ENCODE results near the gene GRIN3A. TPM values are rescaled to one million over a fixed set of nuclear protein-coding genes. Genes with fewer than 3 reads are reported as not detected.
A peak's percentile ranks its signal among the peaks of the same experiment; 100 is the strongest.
"Not testable (repeated sequence)": the region's sequence is repeated elsewhere in the genome, so short reads cannot be mapped to it uniquely, and the experiment has no call there.

Gene GRIN3A
- total and polyA plus RNA-seq, 5 donors = 0.09 to 0.31 (median 0.19) TPM; not detected in 1

- WGBS = 5% methylated on average over 14 of the region's 14 CpGs
- DNase-seq (peak; percentile 36 to 68 (median 40)), ATAC-seq (no peak)
- no peak overlapping the region for H3K4me3 ChIP-seq (ENCODE audit: low read length)
- intact Hi-C loops (cut with DNase I) = no loop called here
- no peak overlapping the region for H3K27ac ChIP-seq (ENCODE audit: low read length)
- H3K27me3 ChIP-seq (ENCODE audit: control insufficient read depth, insufficient read depth) = peaks cover 4% of the 10 kb centered on the region
- no peaks in the 10 kb centered on the region for H3K4me1 ChIP-seq (ENCODE audit: control insufficient read depth, insufficient read depth, low read length)
- no peaks in the 10 kb centered on the region for H3K9me3 ChIP-seq (ENCODE audit: control insufficient read depth, low read length)
Measured at GRCh38 chr9:101736717-101737116, 1.7 kb downstream of the GRIN3A start.

- 83% methylated on average over 1 of the region's 1 CpG for WGBS
- no peak overlapping the region for H3K27ac ChIP-seq (ENCODE audit: low read length)
- no peaks in the 10 kb centered on the region for H3K4me1 ChIP-seq (ENCODE audit: control insufficient read depth, insufficient read depth, low read length)
- no peaks in the 10 kb centered on the region for H3K9me3 ChIP-seq (ENCODE audit: control insufficient read depth, low read length)
- intact Hi-C loops (cut with DNase I) = no loop called here
- H3K4me3 ChIP-seq (ENCODE audit: low read length) = no peak overlapping the region
- H3K27me3 ChIP-seq (ENCODE audit: control insufficient read depth, insufficient read depth) = no peaks in the 10 kb centered on the region
- no peak for DNase-seq
- no peak for ATAC-seq
Measured at GRCh38 chr9:101731429-101731828, 7.0 kb downstream of the GRIN3A start.

DNA sequence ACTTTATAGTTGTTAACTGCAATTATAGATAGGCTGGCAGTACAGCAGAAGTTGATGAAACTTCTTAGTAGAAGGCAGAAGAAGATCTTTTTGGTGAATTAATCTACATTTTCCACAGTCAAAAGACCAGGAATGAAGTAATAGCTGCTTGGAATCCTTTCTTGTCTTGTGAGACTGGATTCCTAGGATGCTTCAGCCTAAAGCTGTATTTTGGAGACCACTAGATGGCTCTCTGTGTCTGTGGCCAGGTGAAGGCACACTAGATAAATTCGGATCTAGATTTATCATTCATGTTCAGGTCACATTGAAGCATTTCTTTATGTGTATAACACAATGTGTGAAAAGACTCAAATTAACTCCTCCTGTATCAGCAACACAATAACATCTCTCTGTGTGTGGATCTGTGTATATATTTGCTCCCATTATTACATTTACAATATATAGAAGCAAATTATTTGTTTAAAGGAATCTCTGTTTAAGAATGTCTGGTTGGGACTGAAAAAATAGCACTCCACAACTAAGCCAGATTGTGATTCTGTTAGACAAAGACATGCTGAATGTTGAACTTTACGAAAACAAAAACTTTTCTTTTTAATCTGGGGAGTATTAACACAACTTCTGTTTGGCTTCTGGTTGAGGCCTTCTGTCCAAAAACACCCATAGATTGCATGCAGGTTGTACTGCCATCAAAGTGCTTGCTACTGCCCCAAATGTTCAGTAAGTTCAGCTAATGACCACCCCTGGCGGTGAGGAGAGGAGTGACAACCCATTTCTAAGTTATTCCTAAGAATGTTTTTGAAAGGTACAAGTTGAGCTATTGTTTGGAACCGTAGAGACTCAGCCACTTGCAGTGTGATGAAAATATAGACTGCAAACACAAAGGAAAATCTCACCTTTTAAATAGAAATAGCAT is 10.6 kb downstream of the GRIN3A start:
- DNase-seq (peak in 1 of 3 donors; percentile 20), ATAC-seq (no peak)
- intact Hi-C loops (cut with DNase I) = loop anchor here in 2 of 4 donors (5.0 to 10.0 kb wide), 2 partner anchors 123 to 126 kb away; no protein-coding TSS in a partner anchor
- Histone ChIP-seq H3K4me3 (ENCODE audit: low read length) (no peak overlapping the region), H3K9me3 (ENCODE audit: control insufficient read depth, low read length) (no peaks in the 10 kb centered on the region), H3K27ac (ENCODE audit: low read length) (no peak overlapping the region), H3K4me1 (ENCODE audit: control insufficient read depth, insufficient read depth, low read length) (no peaks in the 10 kb centered on the region), H3K27me3 (ENCODE audit: control insufficient read depth, insufficient read depth) (no peaks in the 10 kb centered on the region)
- WGBS = 39% methylated on average over 4 of the region's 4 CpGs

- not testable (repeated sequence) for H3K4me1 ChIP-seq (ENCODE audit: control insufficient read depth, insufficient read depth, low read length); H3K4me3 ChIP-seq (ENCODE audit: low read length); H3K27ac ChIP-seq (ENCODE audit: low read length); ATAC-seq; H3K9me3 ChIP-seq (ENCODE audit: control insufficient read depth, low read length); H3K27me3 ChIP-seq (ENCODE audit: control insufficient read depth, insufficient read depth)
- intact Hi-C loops (cut with DNase I) = loop anchor here in 1 of 4 donors (10.0 kb wide), 1 partner anchor 119 kb away; no protein-coding TSS in a partner anchor
- peak in 1 of 3 donors; percentile 19 for DNase-seq
- WGBS = 94% methylated on average over 30 of the region's 30 CpGs
Measured at GRCh38 chr9:101724271-101724670, 14.2 kb downstream of the GRIN3A start.

GRCh38 chr9:101718192-101718591 is 20.3 kb downstream of the GRIN3A start:
- intact Hi-C loops (cut with DNase I) = no loop called here
- Histone ChIP-seq H3K27me3 (ENCODE audit: control insufficient read depth, insufficient read depth) (no peaks in the 10 kb centered on the region), H3K4me1 (ENCODE audit: control insufficient read depth, insufficient read depth, low read length) (no peaks in the 10 kb centered on the region), H3K9me3 (ENCODE audit: control insufficient read depth, low read length) (no peaks in the 10 kb centered on the region), H3K4me3 (ENCODE audit: low read length) (no peak overlapping the region), H3K27ac (ENCODE audit: low read length) (no peak overlapping the region)
- DNase-seq (no peak), ATAC-seq (no peak)
- WGBS = 92% methylated on average over 2 of the region's 2 CpGs

DNA sequence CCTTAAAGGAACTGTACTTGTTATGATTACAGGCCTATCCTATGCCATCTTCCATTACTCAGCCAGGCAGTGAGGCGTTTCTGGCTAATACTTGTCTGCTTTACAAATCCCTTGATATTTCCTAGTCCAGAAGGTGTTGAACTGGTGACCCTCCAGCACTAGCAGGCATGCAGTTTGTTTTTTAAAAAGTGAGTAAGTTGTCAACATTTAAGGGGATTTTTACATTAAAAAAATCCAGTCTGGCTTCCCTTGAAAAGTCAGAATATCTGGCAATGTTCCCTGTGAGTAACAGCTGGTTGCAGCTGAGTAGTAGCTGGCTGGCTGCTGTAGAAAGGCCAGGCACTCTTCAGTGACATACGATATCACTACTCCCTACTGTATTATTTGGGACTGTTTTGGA is 21.8 kb downstream of the GRIN3A start:
- no peaks in the 10 kb centered on the region for H3K27me3 ChIP-seq (ENCODE audit: control insufficient read depth, insufficient read depth)
- no peak overlapping the region for H3K4me3 ChIP-seq (ENCODE audit: low read length)
- H3K9me3 ChIP-seq (ENCODE audit: control insufficient read depth, low read length) = no peaks in the 10 kb centered on the region
- no peak overlapping the region for H3K27ac ChIP-seq (ENCODE audit: low read length)
- peak in 1 of 3 donors; percentile 39 for DNase-seq
- no peaks in the 10 kb centered on the region for H3K4me1 ChIP-seq (ENCODE audit: control insufficient read depth, insufficient read depth, low read length)
- ATAC-seq = peak; percentile 66 to 74
- intact Hi-C loops (cut with DNase I) = no loop called here
- 34% methylated on average over 2 of the region's 2 CpGs for WGBS

DNA sequence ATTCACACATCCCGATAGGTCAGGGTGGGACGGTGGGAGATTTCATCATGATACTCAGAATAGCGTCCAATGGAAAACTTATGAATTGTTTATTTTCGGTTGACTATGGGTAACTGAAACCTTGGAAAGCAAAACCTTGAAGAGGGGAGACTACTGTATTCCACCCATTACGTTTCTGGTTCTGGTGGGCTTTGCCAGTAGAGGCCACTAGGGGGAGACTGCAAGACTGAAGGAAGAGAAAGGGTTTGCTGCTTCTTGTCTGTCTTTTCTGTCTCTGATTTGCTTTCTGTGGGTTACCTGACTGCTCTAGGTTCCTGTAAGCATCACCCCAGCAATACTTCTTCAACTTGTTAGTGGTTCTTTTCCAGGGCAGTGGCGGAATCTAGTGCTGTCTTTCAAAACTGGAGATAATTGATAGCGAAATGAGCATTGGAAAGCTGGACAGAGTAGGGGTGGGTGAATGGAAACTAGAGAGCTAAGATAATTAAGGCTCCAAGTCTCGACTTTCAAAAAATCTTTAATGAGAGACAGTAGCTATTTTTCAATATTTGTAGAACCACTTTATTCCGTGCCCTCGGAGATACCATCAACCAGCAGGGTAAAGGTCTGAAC is 27.0 kb downstream of the GRIN3A start:
- ATAC-seq (no peak), DNase-seq (no peak)
- intact Hi-C loops (cut with DNase I) = no loop called here
- H3K9me3 ChIP-seq (ENCODE audit: control insufficient read depth, low read length) = no peaks in the 10 kb centered on the region
- no peak overlapping the region for H3K27ac ChIP-seq (ENCODE audit: low read length)
- H3K4me3 ChIP-seq (ENCODE audit: low read length) = no peak overlapping the region
- H3K27me3 ChIP-seq (ENCODE audit: control insufficient read depth, insufficient read depth) = no peaks in the 10 kb centered on the region
- WGBS = 64% methylated on average over 10 of the region's 10 CpGs
- H3K4me1 ChIP-seq (ENCODE audit: control insufficient read depth, insufficient read depth, low read length) = no peaks in the 10 kb centered on the region

GRCh38 chr9:101708855-101709254 is 29.6 kb downstream of the GRIN3A start:
- WGBS = 85% methylated on average over 2 of the region's 2 CpGs
- intact Hi-C loops (cut with DNase I) = no loop called here
- no peak for ATAC-seq

GRCh38 chr9:101707721-101708120 is 30.7 kb downstream of the GRIN3A start:
- DNase-seq = no peak
- WGBS = 32% methylated on average over 3 of the region's 3 CpGs
- ATAC-seq = no peak

More at GRCh38 chr9:101708855-101709254, 29.6 kb downstream of the GRIN3A start:
- Histone ChIP-seq H3K9me3 (ENCODE audit: control insufficient read depth, low read length) (no peaks in the 10 kb centered on the region), H3K27me3 (ENCODE audit: control insufficient read depth, insufficient read depth) (no peaks in the 10 kb centered on the region), H3K4me3 (ENCODE audit: low read length) (no peak overlapping the region), H3K4me1 (ENCODE audit: control insufficient read depth, insufficient read depth, low read length) (no peaks in the 10 kb centered on the region), H3K27ac (ENCODE audit: low read length) (no peak overlapping the region)
- DNase-seq = no peak

DNA sequence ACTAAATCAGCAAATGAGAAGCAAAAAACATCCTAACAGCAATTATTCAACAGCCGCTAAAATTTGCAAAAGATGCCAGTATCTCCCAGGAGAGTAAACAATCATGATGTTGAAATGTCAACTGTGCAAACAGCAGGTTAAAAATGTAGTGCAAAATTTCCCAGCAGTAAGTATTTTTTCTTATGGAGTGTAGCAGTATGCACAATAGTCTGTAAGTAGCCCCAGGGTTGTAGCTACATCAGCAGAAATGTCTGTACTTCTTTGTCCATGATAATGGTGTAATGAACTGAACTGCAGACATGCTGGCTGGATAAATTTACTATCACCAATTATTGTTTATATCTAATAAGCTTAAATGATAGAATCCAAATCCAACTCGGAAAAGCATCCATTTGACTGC is 31.4 kb downstream of the GRIN3A start:
- DNase-seq (no peak), ATAC-seq (no peak)
- H3K4me3 ChIP-seq (ENCODE audit: low read length) = no peak overlapping the region
- no peak overlapping the region for H3K27ac ChIP-seq (ENCODE audit: low read length)
- intact Hi-C loops (cut with DNase I) = no loop called here
- H3K27me3 ChIP-seq (ENCODE audit: control insufficient read depth, insufficient read depth) = no peaks in the 10 kb centered on the region
- WGBS = 67% methylated on average over 2 of the region's 2 CpGs
- H3K9me3 ChIP-seq (ENCODE audit: control insufficient read depth, low read length) = no peaks in the 10 kb centered on the region
- no peaks in the 10 kb centered on the region for H3K4me1 ChIP-seq (ENCODE audit: control insufficient read depth, insufficient read depth, low read length)

More at GRCh38 chr9:101707721-101708120, 30.7 kb downstream of the GRIN3A start:
- H3K4me1 ChIP-seq (ENCODE audit: control insufficient read depth, insufficient read depth, low read length) = no peaks in the 10 kb centered on the region
- no peak overlapping the region for H3K27ac ChIP-seq (ENCODE audit: low read length)
- intact Hi-C loops (cut with DNase I) = no loop called here
- H3K9me3 ChIP-seq (ENCODE audit: control insufficient read depth, low read length) = no peaks in the 10 kb centered on the region
- no peak overlapping the region for H3K4me3 ChIP-seq (ENCODE audit: low read length)
- H3K27me3 ChIP-seq (ENCODE audit: control insufficient read depth, insufficient read depth) = no peaks in the 10 kb centered on the region

DNA sequence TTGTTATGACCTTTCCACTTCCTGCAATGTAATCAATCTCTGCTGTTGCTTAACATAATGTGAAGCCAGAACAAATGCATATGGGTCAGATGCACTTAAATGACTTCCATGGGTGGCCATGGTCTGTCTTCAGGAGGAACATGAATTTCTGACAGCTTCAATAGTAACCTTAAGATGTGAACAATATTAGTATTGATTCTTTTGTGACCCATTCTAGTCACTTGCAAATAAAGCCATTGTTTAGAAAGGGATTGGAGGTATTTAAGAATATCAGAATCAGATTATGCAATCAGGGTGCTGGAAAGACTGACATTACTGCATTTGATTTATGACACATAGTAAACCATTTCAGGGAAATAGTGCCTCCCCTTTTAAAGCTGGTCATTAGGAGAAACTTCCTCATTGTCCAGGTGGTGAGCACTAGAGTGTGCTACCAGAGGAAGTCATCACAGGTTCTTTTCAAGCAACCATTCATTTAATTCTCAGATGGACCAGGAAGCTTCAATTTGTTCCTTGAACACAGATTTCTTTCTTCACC is 32.1 kb downstream of the GRIN3A start:
- ATAC-seq (no peak), DNase-seq (no peak)
- Histone ChIP-seq H3K9me3 (ENCODE audit: control insufficient read depth, low read length) (no peaks in the 10 kb centered on the region), H3K4me3 (ENCODE audit: low read length) (no peak overlapping the region), H3K27ac (ENCODE audit: low read length) (no peak overlapping the region), H3K27me3 (ENCODE audit: control insufficient read depth, insufficient read depth) (no peaks in the 10 kb centered on the region), H3K4me1 (ENCODE audit: control insufficient read depth, insufficient read depth, low read length) (no peaks in the 10 kb centered on the region)
- intact Hi-C loops (cut with DNase I) = no loop called here

Data from right cardiac atrium (tissue), 5 donors.